Liver (tissue), 9 donors: ENCODE measurements around the gene RAPGEF4. TPM values are rescaled to one million over a fixed set of nuclear protein-coding genes. Genes with fewer than 3 reads are reported as not detected.

Experiments
- DNase-seq: peaks from one replicate; pipeline ENCODE4 v3.0.0-alpha.2; 2017; ENCODE audit warnings: low spot score
- H3K27ac ChIP-seq, 2 donors: one replicate each; pipeline ENCODE4 v1.7.0; 2013; ENCODE audit warnings: inconsistent platforms in 2 of 2, low read length in 2 of 2, control low read depth in 1 of 2, low read depth in 1 of 2, mild to moderate bottlenecking in 1 of 2
- H3K27me3 ChIP-seq, 4 donors: one replicate each; pipeline versions ENCODE4 v1.6.1 to v1.7.0; 2013; ENCODE audit warnings: low read length in 3 of 4, inconsistent platforms in 1 of 4, mild to moderate bottlenecking in 1 of 4, moderate library complexity in 1 of 4; ENCODE audit not compliant: control insufficient read depth in 4 of 4, insufficient read depth in 4 of 4
- H3K36me3 ChIP-seq, 4 donors: one replicate each; pipeline versions ENCODE4 v1.6.1 to v1.7.0; 2013; ENCODE audit warnings: low read length in 3 of 4, mild to moderate bottlenecking in 3 of 4, low read depth in 1 of 4, moderate library complexity in 1 of 4; ENCODE audit not compliant: control insufficient read depth in 4 of 4, insufficient read depth in 3 of 4
- H3K4me1 ChIP-seq, 4 donors: one replicate each; pipeline versions ENCODE4 v1.6.1 to v1.7.0; 2013; ENCODE audit warnings: low read length in 3 of 4, mild to moderate bottlenecking in 3 of 4, moderate library complexity in 1 of 4; ENCODE audit not compliant: control insufficient read depth in 4 of 4, insufficient read depth in 4 of 4
- H3K4me3 ChIP-seq, 3 donors: one replicate each; pipeline versions ENCODE4 v1.6.1 to v1.7.0; 2013; ENCODE audit warnings: low read length in 3 of 3, control low read depth in 1 of 3, low read depth in 1 of 3, mild to moderate bottlenecking in 1 of 3
- H3K9ac ChIP-seq, 2 donors: one replicate each; pipeline ENCODE4 v1.7.0; 2013; ENCODE audit warnings: low read length in 2 of 2, mild to moderate bottlenecking in 2 of 2, moderate library complexity in 2 of 2, control low read depth in 1 of 2, low read depth in 1 of 2
- H3K9me3 ChIP-seq, 4 donors: one replicate each; pipeline versions ENCODE4 v1.6.1 to v1.7.0; 2013; ENCODE audit warnings: low read length in 3 of 4; ENCODE audit not compliant: control insufficient read depth in 4 of 4
- FOXA1 ChIP-seq: IDR thresholded peaks from 2 replicates; pipeline ENCODE4 v1.6.1; 2016; ENCODE audit warnings: antibody characterized with exemption
- HNF4A ChIP-seq, 2 donors: conservative IDR thresholded peaks; 2 replicates each; pipeline ENCODE4 v1.6.1; 2016; ENCODE audit warnings: antibody characterized with exemption in 2 of 2, mild to moderate bottlenecking in 2 of 2
- HNF4G ChIP-seq: IDR thresholded peaks from 2 replicates; pipeline ENCODE4 v1.6.1; 2016; ENCODE audit warnings: antibody characterized with exemption
- JUND ChIP-seq, 2 donors: IDR thresholded peaks; 2 replicates each; pipeline ENCODE4 v1.6.1; 2016; ENCODE audit warnings: antibody characterized with exemption in 2 of 2
- NR2F2 ChIP-seq: IDR thresholded peaks from 2 replicates; pipeline ENCODE4 v1.6.1; 2016; ENCODE audit warnings: antibody characterized with exemption
- RXRA ChIP-seq, 2 donors: IDR thresholded peaks; 2 replicates each; pipeline ENCODE4 v1.6.1; 2017 to 2018; ENCODE audit warnings: antibody characterized with exemption in 2 of 2, mild to moderate bottlenecking in 1 of 2
- YY1 ChIP-seq: IDR thresholded peaks from 2 replicates; pipeline ENCODE4 v1.6.1; 2016; ENCODE audit warnings: antibody characterized with exemption, mild to moderate bottlenecking
- WGBS: extraction: QIAGEN DNeasy Blood & Tissue Kit; methylation state at CpG from one replicate; pipeline ENCODE4 v1.1.7; 2013; 5-methylcytosine and 5-hydroxymethylcytosine counted together
- polyA plus RNA-seq, 2 donors: library from polyadenylated mRNA; stranded (reverse) in 1 of 2; unstranded in 1 of 2; fragments of 200-250 nt in 1 of 2; fragments of >200 nt in 1 of 2; fragmentation: Nextera tagmentation in 1 of 2; extraction: Ambion mirVana in 1 of 2; gene quantifications; one replicate each; pipeline versions ENCODE4 v1.2.1 to v1.2.3, GENCODE V29; 2013 to 2015
- total RNA-seq, 2 donors: library from RNA; depleted of rRNA; stranded (reverse); fragments of >200 nt; gene quantifications; one replicate each; pipeline ENCODE4 v1.2.3, GENCODE V29; 2014
- TF ChIP-seq, protein P1 (sequence below): IDR thresholded peaks from 2 replicates; pipeline ENCODE4 v1.6.1; 2016; ENCODE audit warnings: antibody characterized with exemption
- TF ChIP-seq, protein P2 (sequence below): IDR thresholded peaks from 2 replicates; pipeline ENCODE4 v1.6.1; 2016; ENCODE audit warnings: antibody characterized with exemption, mild to moderate bottlenecking
- TF ChIP-seq, protein P3 (sequence below): IDR thresholded peaks from 2 replicates; pipeline ENCODE4 v1.6.1; 2016; ENCODE audit warnings: antibody characterized with exemption
- TF ChIP-seq, protein P4 (sequence below): IDR thresholded peaks from 2 replicates; pipeline ENCODE4 v1.6.1; 2016; ENCODE audit warnings: antibody characterized with exemption
- TF ChIP-seq, protein P5 (sequence below): fragments of 150-350 bp; IDR thresholded peaks from 2 replicates; pipeline ENCODE4 v1.5.1; 2017; ENCODE audit warnings: improper control_type of control experiment, low read depth, low read length; ENCODE audit not compliant: missing input control
- donor health status: healthy.
- donor health status: healthy.
- donor health status: healthy.
- donor health status: healthy.
- donor health status: healthy.

RAPGEF4 gene
- total and polyA plus RNA-seq, 4 donors = 1.5 to 18.2 (median 8.3) TPM

DNA sequence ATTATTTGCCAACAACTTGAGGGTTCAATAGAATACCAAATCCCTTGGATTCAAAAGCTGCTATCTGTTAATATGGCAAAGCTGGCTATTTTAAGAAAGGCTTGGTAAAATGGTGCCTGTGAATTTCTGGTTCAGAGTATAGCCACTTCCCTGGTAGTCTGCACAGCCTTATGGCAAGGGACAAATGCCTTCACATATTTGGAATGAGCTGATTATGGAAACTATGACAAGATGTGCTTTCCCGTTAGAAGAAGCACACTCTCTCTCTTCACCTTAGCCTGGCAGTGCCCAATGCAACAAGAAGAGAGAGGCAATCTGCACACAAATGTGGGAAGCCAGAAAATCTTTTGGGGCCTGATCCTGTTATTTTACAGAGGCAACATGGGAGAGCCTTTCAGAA is 292.5 kb downstream of the RAPGEF4 start:
- H3K4me1 ChIP-seq = no peaks in the 10 kb centered on the region
- DNase-seq = no peak
- H3K9me3 ChIP-seq = no peaks in the 10 kb centered on the region
- 75% methylated on average over 1 of the region's 1 CpG for WGBS
- peak overlapping the region in 1 of 2 donors; percentile 15 for H3K27ac ChIP-seq
- peaks cover 0 to 18% (median 15%) of the 10 kb centered on the region in 4 donors for H3K36me3 ChIP-seq
- no peaks in the 10 kb centered on the region for H3K27me3 ChIP-seq
- H3K9ac ChIP-seq = no peak overlapping the region
- H3K4me3 ChIP-seq = no peak overlapping the region
- TF ChIP-seq, protein P1, sequence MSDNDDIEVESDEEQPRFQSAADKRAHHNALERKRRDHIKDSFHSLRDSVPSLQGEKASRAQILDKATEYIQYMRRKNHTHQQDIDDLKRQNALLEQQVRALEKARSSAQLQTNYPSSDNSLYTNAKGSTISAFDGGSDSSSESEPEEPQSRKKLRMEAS = no peak
- TF ChIP-seq, protein P2, sequence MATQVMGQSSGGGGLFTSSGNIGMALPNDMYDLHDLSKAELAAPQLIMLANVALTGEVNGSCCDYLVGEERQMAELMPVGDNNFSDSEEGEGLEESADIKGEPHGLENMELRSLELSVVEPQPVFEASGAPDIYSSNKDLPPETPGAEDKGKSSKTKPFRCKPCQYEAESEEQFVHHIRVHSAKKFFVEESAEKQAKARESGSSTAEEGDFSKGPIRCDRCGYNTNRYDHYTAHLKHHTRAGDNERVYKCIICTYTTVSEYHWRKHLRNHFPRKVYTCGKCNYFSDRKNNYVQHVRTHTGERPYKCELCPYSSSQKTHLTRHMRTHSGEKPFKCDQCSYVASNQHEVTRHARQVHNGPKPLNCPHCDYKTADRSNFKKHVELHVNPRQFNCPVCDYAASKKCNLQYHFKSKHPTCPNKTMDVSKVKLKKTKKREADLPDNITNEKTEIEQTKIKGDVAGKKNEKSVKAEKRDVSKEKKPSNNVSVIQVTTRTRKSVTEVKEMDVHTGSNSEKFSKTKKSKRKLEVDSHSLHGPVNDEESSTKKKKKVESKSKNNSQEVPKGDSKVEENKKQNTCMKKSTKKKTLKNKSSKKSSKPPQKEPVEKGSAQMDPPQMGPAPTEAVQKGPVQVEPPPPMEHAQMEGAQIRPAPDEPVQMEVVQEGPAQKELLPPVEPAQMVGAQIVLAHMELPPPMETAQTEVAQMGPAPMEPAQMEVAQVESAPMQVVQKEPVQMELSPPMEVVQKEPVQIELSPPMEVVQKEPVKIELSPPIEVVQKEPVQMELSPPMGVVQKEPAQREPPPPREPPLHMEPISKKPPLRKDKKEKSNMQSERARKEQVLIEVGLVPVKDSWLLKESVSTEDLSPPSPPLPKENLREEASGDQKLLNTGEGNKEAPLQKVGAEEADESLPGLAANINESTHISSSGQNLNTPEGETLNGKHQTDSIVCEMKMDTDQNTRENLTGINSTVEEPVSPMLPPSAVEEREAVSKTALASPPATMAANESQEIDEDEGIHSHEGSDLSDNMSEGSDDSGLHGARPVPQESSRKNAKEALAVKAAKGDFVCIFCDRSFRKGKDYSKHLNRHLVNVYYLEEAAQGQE = no peak
- TF ChIP-seq YY1 (peak; percentile 1), NR2F2 (no peak), JUND (IDR thresholded peaks at IDR 0.05) (no peak)
- TF ChIP-seq, protein P3, sequence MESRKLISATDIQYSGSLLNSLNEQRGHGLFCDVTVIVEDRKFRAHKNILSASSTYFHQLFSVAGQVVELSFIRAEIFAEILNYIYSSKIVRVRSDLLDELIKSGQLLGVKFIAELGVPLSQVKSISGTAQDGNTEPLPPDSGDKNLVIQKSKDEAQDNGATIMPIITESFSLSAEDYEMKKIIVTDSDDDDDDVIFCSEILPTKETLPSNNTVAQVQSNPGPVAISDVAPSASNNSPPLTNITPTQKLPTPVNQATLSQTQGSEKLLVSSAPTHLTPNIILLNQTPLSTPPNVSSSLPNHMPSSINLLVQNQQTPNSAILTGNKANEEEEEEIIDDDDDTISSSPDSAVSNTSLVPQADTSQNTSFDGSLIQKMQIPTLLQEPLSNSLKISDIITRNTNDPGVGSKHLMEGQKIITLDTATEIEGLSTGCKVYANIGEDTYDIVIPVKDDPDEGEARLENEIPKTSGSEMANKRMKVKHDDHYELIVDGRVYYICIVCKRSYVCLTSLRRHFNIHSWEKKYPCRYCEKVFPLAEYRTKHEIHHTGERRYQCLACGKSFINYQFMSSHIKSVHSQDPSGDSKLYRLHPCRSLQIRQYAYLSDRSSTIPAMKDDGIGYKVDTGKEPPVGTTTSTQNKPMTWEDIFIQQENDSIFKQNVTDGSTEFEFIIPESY = no peak
- TF ChIP-seq, protein P4, sequence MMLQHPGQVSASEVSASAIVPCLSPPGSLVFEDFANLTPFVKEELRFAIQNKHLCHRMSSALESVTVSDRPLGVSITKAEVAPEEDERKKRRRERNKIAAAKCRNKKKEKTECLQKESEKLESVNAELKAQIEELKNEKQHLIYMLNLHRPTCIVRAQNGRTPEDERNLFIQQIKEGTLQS = no peak
- TF ChIP-seq, protein P5, sequence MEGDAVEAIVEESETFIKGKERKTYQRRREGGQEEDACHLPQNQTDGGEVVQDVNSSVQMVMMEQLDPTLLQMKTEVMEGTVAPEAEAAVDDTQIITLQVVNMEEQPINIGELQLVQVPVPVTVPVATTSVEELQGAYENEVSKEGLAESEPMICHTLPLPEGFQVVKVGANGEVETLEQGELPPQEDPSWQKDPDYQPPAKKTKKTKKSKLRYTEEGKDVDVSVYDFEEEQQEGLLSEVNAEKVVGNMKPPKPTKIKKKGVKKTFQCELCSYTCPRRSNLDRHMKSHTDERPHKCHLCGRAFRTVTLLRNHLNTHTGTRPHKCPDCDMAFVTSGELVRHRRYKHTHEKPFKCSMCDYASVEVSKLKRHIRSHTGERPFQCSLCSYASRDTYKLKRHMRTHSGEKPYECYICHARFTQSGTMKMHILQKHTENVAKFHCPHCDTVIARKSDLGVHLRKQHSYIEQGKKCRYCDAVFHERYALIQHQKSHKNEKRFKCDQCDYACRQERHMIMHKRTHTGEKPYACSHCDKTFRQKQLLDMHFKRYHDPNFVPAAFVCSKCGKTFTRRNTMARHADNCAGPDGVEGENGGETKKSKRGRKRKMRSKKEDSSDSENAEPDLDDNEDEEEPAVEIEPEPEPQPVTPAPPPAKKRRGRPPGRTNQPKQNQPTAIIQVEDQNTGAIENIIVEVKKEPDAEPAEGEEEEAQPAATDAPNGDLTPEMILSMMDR = no peak

DNA sequence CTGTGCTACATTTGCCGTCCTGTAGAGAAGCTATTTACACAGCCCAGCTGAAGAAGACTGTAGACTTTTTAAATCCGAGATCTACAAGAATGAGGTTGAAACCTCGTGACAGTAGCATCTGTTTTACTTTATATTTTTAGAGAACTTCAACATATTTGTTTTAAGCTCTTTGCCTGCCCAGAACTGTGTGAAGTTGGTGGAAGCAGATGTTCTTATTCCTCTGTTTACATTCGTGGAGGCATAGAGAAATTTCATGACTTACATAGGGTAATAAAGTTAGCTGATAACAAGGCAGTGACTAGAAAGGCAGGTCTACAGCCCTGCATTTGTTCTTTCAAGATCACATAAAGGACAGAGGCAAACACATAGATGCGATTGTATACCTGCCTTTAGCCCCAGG is 293.0 kb downstream of the RAPGEF4 start:
- Histone ChIP-seq H3K27ac (no peak overlapping the region), H3K4me1 (no peaks in the 10 kb centered on the region), H3K27me3 (no peaks in the 10 kb centered on the region), H3K4me3 (no peak overlapping the region), H3K9me3 (no peaks in the 10 kb centered on the region), H3K9ac (no peak overlapping the region), H3K36me3 (peaks cover 0 to 15% (median 12%) of the 10 kb centered on the region in 4 donors)
- 69% methylated on average over 5 of the region's 5 CpGs for WGBS
- TF ChIP-seq HNF4G (no peak), RXRA (IDR thresholded peaks at IDR 0.05) (no peak), FOXA1 (no peak), HNF4A (conservative IDR thresholded peaks at IDR 0.05) (no peak), YY1 (no peak), NR2F2 (no peak)
- TF ChIP-seq, protein P5 = no peak
- no peak for DNase-seq
